Liver (tissue), 9 donors: ENCODE results near the gene LAPTM4A. TPM values are rescaled to one million over a fixed set of nuclear protein-coding genes. Genes with fewer than 3 reads are reported as not detected.

ENCODE experiments used
- DNase-seq: peaks from one replicate; pipeline ENCODE4 v3.0.0-alpha.2; 2017; ENCODE audit warnings: low spot score
- H3K27ac ChIP-seq, 2 donors: one replicate each; pipeline ENCODE4 v1.7.0; 2013; ENCODE audit warnings: inconsistent platforms in 2 of 2, low read length in 2 of 2, control low read depth in 1 of 2, low read depth in 1 of 2, mild to moderate bottlenecking in 1 of 2
- H3K27me3 ChIP-seq, 4 donors: one replicate each; pipeline versions ENCODE4 v1.6.1 to v1.7.0; 2013; ENCODE audit warnings: low read length in 3 of 4, inconsistent platforms in 1 of 4, mild to moderate bottlenecking in 1 of 4, moderate library complexity in 1 of 4; ENCODE audit not compliant: control insufficient read depth in 4 of 4, insufficient read depth in 4 of 4
- H3K36me3 ChIP-seq, 4 donors: one replicate each; pipeline versions ENCODE4 v1.6.1 to v1.7.0; 2013; ENCODE audit warnings: low read length in 3 of 4, mild to moderate bottlenecking in 3 of 4, low read depth in 1 of 4, moderate library complexity in 1 of 4; ENCODE audit not compliant: control insufficient read depth in 4 of 4, insufficient read depth in 3 of 4
- H3K4me1 ChIP-seq, 4 donors: one replicate each; pipeline versions ENCODE4 v1.6.1 to v1.7.0; 2013; ENCODE audit warnings: low read length in 3 of 4, mild to moderate bottlenecking in 3 of 4, moderate library complexity in 1 of 4; ENCODE audit not compliant: control insufficient read depth in 4 of 4, insufficient read depth in 4 of 4
- H3K4me3 ChIP-seq, 3 donors: one replicate each; pipeline versions ENCODE4 v1.6.1 to v1.7.0; 2013; ENCODE audit warnings: low read length in 3 of 3, control low read depth in 1 of 3, low read depth in 1 of 3, mild to moderate bottlenecking in 1 of 3
- H3K9ac ChIP-seq, 2 donors: one replicate each; pipeline ENCODE4 v1.7.0; 2013; ENCODE audit warnings: low read length in 2 of 2, mild to moderate bottlenecking in 2 of 2, moderate library complexity in 2 of 2, control low read depth in 1 of 2, low read depth in 1 of 2
- H3K9me3 ChIP-seq, 4 donors: one replicate each; pipeline versions ENCODE4 v1.6.1 to v1.7.0; 2013; ENCODE audit warnings: low read length in 3 of 4; ENCODE audit not compliant: control insufficient read depth in 4 of 4
- ATF3 ChIP-seq: IDR thresholded peaks from 2 replicates; pipeline ENCODE4 v1.6.1; 2016; ENCODE audit warnings: antibody characterized with exemption
- EGR1 ChIP-seq, 2 donors: IDR thresholded peaks; 2 replicates each; pipeline ENCODE4 v1.6.1; 2016 to 2018; ENCODE audit warnings: antibody characterized with exemption in 2 of 2, low read depth in 2 of 2
- FOXA1 ChIP-seq: IDR thresholded peaks from 2 replicates; pipeline ENCODE4 v1.6.1; 2016; ENCODE audit warnings: antibody characterized with exemption
- FOXA2 ChIP-seq: IDR thresholded peaks from 2 replicates; pipeline ENCODE4 v1.6.1; 2016; ENCODE audit warnings: antibody characterized with exemption
- GABPA ChIP-seq, 2 donors: IDR thresholded peaks in 1 of 2; conservative IDR thresholded peaks in 1 of 2; 2 replicates each; pipeline ENCODE4 v1.6.1; 2016; ENCODE audit warnings: antibody characterized with exemption in 2 of 2, mild to moderate bottlenecking in 1 of 2, moderate library complexity in 1 of 2
- HNF4A ChIP-seq, 2 donors: conservative IDR thresholded peaks; 2 replicates each; pipeline ENCODE4 v1.6.1; 2016; ENCODE audit warnings: antibody characterized with exemption in 2 of 2, mild to moderate bottlenecking in 2 of 2
- HNF4G ChIP-seq: IDR thresholded peaks from 2 replicates; pipeline ENCODE4 v1.6.1; 2016; ENCODE audit warnings: antibody characterized with exemption
- JUND ChIP-seq, 2 donors: IDR thresholded peaks; 2 replicates each; pipeline ENCODE4 v1.6.1; 2016; ENCODE audit warnings: antibody characterized with exemption in 2 of 2
- NR2F2 ChIP-seq: IDR thresholded peaks from 2 replicates; pipeline ENCODE4 v1.6.1; 2016; ENCODE audit warnings: antibody characterized with exemption
- RAD21 ChIP-seq, 2 donors: IDR thresholded peaks; 2 replicates each; pipeline ENCODE4 v1.6.1; 2016; ENCODE audit warnings: antibody characterized with exemption in 2 of 2, mild to moderate bottlenecking in 2 of 2
- YY1 ChIP-seq: IDR thresholded peaks from 2 replicates; pipeline ENCODE4 v1.6.1; 2016; ENCODE audit warnings: antibody characterized with exemption, mild to moderate bottlenecking
- WGBS: extraction: QIAGEN DNeasy Blood & Tissue Kit; methylation state at CpG from one replicate; pipeline ENCODE4 v1.1.7; 2013; 5-methylcytosine and 5-hydroxymethylcytosine counted together
- polyA plus RNA-seq, 2 donors: library from polyadenylated mRNA; stranded (reverse) in 1 of 2; unstranded in 1 of 2; fragments of 200-250 nt in 1 of 2; fragments of >200 nt in 1 of 2; fragmentation: Nextera tagmentation in 1 of 2; extraction: Ambion mirVana in 1 of 2; gene quantifications; one replicate each; pipeline versions ENCODE4 v1.2.1 to v1.2.3, GENCODE V29; 2013 to 2015
- total RNA-seq, 2 donors: library from RNA; depleted of rRNA; stranded (reverse); fragments of >200 nt; gene quantifications; one replicate each; pipeline ENCODE4 v1.2.3, GENCODE V29; 2014
- TF ChIP-seq, protein P1 (sequence below): IDR thresholded peaks from 2 replicates; pipeline ENCODE4 v1.6.1; 2016; ENCODE audit warnings: antibody characterized with exemption
- TF ChIP-seq, protein P2 (sequence below): IDR thresholded peaks from 2 replicates; pipeline ENCODE4 v1.6.1; 2016; ENCODE audit warnings: antibody characterized with exemption
- TF ChIP-seq, protein P3 (sequence below): fragments of 150-350 bp; IDR thresholded peaks from 2 replicates; pipeline ENCODE4 v1.5.1; 2017; ENCODE audit warnings: improper control_type of control experiment, low read depth, low read length; ENCODE audit not compliant: missing input control
- donor health status: healthy.
- donor health status: healthy.
- donor health status: healthy.
- donor health status: healthy.
- donor health status: healthy.

The LAPTM4A gene
- total and polyA plus RNA-seq, 4 donors = 69.1 to 183 (median 122) TPM

DNA sequence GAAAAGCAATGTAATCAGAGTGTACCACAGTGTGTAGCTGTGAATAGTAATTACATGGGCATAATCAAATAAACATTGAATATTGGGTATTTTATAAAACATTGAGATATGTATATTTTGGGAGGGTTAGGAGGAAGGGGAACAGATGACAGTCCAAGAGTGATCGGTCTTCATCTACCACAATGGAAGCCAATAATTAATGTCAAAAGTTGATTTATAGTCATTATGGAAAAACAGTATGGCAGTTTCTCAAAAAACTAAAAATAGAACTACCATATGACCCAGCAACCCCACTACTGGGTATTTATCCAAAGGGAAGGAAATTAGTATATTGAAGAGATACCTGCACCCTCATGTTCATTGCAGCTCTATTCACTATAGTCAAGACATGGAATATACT is 5.8 kb upstream of the LAPTM4A start:
- Histone ChIP-seq H3K27me3 (no peaks in the 10 kb centered on the region), H3K4me1 (peaks cover 0 to 4% (median 2%) of the 10 kb centered on the region in 4 donors), H3K9me3 (no peaks in the 10 kb centered on the region), H3K36me3 (no peaks in the 10 kb centered on the region), H3K4me3 (no peak overlapping the region), H3K27ac (no peak overlapping the region), H3K9ac (no peak overlapping the region)
- 96% methylated on average over 1 of the region's 1 CpG for WGBS
- no peak for DNase-seq
- TF ChIP-seq, protein P1, sequence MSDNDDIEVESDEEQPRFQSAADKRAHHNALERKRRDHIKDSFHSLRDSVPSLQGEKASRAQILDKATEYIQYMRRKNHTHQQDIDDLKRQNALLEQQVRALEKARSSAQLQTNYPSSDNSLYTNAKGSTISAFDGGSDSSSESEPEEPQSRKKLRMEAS = no peak
- TF ChIP-seq ATF3 (no peak), EGR1 (IDR thresholded peaks at IDR 0.05; ENCODE audit: low read depth in 2 of 2) (no peak), GABPA (IDR thresholded peaks at IDR 0.05 in 1 of 2, conservative IDR thresholded peaks at IDR 0.05 in 1 of 2) (no peak), HNF4G (no peak), YY1 (no peak), JUND (IDR thresholded peaks at IDR 0.05) (no peak), FOXA1 (no peak), FOXA2 (no peak), HNF4A (conservative IDR thresholded peaks at IDR 0.05) (no peak), RAD21 (IDR thresholded peaks at IDR 0.05) (no peak)
- TF ChIP-seq, protein P2, sequence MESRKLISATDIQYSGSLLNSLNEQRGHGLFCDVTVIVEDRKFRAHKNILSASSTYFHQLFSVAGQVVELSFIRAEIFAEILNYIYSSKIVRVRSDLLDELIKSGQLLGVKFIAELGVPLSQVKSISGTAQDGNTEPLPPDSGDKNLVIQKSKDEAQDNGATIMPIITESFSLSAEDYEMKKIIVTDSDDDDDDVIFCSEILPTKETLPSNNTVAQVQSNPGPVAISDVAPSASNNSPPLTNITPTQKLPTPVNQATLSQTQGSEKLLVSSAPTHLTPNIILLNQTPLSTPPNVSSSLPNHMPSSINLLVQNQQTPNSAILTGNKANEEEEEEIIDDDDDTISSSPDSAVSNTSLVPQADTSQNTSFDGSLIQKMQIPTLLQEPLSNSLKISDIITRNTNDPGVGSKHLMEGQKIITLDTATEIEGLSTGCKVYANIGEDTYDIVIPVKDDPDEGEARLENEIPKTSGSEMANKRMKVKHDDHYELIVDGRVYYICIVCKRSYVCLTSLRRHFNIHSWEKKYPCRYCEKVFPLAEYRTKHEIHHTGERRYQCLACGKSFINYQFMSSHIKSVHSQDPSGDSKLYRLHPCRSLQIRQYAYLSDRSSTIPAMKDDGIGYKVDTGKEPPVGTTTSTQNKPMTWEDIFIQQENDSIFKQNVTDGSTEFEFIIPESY = no peak
- TF ChIP-seq, protein P3, sequence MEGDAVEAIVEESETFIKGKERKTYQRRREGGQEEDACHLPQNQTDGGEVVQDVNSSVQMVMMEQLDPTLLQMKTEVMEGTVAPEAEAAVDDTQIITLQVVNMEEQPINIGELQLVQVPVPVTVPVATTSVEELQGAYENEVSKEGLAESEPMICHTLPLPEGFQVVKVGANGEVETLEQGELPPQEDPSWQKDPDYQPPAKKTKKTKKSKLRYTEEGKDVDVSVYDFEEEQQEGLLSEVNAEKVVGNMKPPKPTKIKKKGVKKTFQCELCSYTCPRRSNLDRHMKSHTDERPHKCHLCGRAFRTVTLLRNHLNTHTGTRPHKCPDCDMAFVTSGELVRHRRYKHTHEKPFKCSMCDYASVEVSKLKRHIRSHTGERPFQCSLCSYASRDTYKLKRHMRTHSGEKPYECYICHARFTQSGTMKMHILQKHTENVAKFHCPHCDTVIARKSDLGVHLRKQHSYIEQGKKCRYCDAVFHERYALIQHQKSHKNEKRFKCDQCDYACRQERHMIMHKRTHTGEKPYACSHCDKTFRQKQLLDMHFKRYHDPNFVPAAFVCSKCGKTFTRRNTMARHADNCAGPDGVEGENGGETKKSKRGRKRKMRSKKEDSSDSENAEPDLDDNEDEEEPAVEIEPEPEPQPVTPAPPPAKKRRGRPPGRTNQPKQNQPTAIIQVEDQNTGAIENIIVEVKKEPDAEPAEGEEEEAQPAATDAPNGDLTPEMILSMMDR = no peak

DNA sequence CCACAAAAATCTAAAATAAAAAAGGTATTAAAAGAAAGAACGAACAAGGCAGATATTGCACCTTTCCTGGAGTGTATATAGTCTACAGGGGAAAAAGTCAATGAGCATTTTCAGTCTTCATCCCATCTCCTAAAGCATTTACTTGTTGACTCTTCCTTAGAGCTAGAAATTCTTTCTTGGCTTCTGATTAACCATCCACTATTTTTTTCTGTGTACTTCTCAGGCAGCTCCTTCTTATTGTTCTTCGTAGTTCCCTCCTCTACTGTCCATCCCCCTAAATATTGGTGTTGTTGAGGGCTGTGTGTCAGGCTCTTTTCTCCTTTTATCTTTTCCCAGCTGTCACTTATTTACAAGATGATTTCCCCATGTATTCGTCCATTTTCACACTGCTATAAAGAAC is 3.5 kb upstream of the LAPTM4A start:
- Histone ChIP-seq H3K36me3 (no peaks in the 10 kb centered on the region), H3K4me3 (no peak overlapping the region), H3K27ac (no peak overlapping the region), H3K27me3 (no peaks in the 10 kb centered on the region), H3K9ac (no peak overlapping the region), H3K9me3 (no peaks in the 10 kb centered on the region), H3K4me1 (peaks cover 0 to 10% (median 3%) of the 10 kb centered on the region in 4 donors)
- TF ChIP-seq NR2F2 = no peak
- TF ChIP-seq, protein P3 = no peak
- WGBS = 94% methylated on average over 3 of the region's 3 CpGs
- no peak for DNase-seq
